Activated CD4-positive, alpha-beta T cell treated with anti-CD3 and anti-CD28 coated beads for 24 hours (primary cell): ENCODE results near the gene LIPH.
"Not testable (repeated sequence)": the region's sequence is repeated elsewhere in the genome, so short reads cannot be mapped to it uniquely, and the experiment has no call there.

Source experiments
- DNase-seq, 2 donors: peaks; one replicate each; pipeline ENCODE4 v3.0.0-alpha.2; 2020; ENCODE audit warnings: low read depth in 2 of 2

LIPH gene

GRCh38 chr3:185552358-185552877 is at the start of gene LIPH:
LIPH (minus strand) TSS chr3:185552588; CDS start chr3:185552471, 117 bp downstream.
- no peak for DNase-seq

GRCh38 chr3:185595526-185595925 is 43.1 kb upstream of the LIPH start:
- no peak for DNase-seq

DNA sequence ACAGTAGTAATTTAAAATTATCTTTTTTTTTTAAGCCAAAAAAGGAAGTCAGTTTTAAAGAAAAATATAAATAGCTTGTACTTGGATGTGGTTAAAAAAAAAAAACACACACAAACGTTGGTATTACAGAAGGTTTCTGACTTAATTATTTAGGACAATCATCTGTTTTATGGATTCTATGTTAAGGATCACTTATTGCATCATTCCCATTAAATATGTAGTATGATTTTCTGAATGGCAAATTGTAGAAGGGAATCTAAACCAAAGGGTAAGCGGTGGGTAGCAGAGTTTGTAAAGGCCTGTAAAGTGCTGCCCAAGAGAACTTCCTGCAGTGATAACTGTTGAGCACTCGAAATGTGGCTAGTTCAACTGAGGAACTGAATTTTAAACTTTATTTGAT is 41.7 kb upstream of the LIPH start:
- DNase-seq: no peak

DNA sequence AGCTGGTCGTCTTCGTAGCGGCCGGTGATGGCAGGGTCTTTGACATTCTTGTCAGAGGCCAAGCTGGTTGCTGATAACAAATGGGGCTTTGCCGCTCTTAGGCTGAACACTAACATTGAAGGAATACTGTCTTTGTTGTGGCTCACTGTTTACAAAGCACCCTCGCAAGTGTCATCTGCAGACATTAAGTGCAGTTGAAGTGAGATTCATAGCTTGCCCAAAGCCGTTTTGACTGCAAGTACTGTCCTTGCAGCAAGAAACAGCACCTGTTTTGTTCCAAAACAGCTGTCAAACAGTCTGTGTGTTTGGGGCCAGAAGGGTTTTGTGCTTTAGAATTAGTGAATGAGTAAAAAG is 34.3 kb upstream of the LIPH start:
- no peak for DNase-seq

DNA sequence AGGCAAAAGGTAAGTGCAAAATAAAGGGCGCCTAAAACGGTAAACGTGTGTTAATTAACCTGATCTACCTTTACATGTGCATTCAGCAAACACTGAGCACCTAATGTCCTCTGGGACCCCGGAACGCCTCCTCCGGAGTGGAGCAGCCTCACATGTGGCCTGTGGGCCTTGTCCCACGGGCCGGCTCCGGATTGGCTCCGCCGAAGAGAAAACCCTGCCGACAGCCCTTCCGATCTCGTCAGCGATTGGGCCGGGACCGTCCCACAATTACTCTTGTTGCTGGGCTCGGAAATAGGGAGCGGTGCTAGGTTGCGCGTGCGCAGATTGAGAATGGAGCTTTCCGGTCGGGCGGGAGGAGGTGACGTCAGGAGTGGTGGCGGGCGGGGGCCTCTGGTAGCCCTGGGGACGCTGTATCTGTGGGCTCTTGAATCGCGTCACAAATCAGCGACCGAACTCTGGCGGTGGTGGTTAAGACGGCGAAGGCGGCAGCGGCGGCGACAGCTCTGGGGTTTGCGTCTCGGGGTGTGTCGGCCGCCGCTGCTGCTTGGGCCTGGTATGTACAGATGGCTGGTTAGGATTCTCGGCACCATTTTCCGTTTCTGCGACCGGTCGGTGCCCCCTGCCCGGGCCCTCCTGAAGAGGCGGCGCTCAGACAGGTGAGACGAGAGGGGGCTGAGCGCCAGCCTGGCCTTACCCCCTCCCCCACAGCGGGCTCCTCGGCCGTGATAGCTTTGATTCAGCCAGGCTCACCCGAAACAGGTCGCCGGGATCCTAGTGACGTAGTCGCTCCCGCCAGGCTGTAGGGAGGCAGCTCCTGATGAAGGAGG is 33.7 kb upstream of the LIPH start, which contains the start of gene SENP2:
Gene SENP2 (plus strand): TSS at position 437 of the 827 bp plus-strand sequence. CDS start 119 bp downstream, at position 556.
- peak; percentile 98 to 99 for DNase-seq

DNA sequence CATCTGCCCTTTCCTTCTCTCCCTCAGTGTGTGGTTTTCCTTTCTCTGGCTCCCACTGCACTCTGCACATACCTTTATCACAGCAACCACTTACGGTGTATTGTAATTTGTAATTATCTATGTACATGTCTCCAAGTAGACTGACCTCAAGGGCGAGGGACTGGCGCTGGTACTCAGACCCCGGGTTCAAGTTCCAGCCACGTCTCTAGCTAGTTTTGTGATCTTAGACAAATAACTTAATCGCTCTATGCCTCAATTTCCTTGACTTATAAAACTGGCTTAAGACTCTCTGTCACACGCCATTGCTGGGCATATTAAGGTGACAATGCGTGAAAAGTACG is 33.1 kb upstream of the LIPH start:
- no peak for DNase-seq

DNA sequence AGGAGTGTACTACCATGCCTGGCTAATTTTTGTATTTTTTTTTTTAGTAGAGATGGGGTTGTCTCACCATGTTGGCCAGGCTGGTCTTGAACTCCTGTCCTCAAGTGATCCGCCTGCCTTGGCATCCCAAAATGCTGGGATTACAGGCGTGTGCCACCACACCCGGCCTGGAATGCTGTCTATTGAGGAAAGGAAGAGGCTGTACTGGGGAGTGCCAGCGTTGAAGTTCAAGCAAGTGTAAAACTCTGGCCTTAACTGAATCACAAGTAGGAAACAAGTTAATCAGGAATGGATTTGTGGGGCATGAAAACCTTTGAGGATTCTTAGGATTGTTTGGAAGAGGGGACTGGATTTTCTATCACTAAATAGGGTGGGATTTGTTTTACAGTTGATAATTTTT is 32.3 kb upstream of the LIPH start:
- no peak for DNase-seq

- DNase-seq: no peak
Observed at GRCh38 chr3:185583925-185584324, 31.5 kb upstream of the LIPH start.

- DNase-seq: no peak
Observed at GRCh38 chr3:185582871-185583270, 30.5 kb upstream of the LIPH start.

DNA sequence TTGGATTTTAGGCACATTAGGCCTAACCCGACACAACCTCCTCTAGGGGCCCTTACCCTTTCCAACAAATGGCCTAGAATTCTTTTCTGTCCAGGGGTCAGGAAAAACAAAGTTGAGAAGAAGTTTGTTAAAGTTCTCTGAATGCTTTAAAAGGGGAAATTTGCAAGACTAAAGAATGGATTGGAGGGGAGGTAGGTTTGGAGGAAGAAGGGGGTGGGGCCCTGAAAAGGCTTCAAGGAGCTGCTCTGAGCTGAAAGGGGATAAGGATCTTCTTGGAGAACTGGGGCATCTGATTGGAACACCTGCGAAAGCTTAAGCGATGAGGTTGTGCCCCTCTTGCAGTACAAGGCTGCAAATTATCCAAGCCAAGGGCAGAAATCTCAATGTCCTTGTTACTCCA is 29.8 kb upstream of the LIPH start:
- DNase-seq: no peak

GRCh38 chr3:185575108-185575869 is 22.9 kb upstream of the LIPH start:
- peak in 1 of 2 donors; percentile 31 for DNase-seq

DNA sequence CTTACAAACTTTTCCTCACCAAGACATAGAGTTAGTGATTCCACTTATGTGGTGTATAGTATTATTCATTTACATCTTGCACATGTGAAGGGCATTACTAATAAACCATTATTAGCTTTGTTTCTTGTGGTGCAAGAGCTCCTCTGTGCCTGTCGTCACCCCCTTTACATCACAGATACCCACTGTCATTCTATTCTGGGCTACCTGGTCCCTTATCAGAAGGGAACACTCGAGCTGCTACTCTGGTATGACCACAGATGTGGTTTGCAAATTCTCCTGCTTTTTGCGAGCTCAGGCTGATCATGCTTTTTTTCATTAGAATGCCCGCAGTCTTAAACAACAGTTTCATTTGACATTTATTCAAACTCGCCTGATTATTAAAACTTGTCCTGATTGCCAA is 19.8 kb upstream of the LIPH start:
- DNase-seq: no peak

GRCh38 chr3:185561958-185562357 is 9.6 kb upstream of the LIPH start:
- DNase-seq: no peak

- DNase-seq: no peak
Observed at GRCh38 chr3:185561374-185561943, 9.1 kb upstream of the LIPH start.

DNA sequence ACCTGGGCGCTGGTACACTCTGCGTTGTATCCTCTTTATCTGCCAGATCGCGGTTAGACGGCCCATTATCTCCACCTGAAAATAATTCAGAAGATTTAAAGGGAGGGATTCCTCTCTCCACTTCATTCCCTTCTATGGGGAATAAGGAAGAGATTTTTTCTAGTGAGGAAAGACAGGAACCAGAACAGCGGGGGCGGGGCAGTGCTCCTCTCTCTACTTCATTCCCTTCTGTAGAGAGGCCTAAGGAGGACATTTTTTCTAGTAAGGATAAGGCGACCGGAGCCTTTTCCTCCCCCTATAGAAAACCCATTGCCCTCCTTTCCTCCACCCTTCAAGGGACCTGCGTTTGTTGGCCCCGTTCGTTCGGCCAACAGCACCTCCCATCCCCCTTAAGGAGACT is 8.3 kb upstream of the LIPH start:
- no peak for DNase-seq

- DNase-seq: no peak
Observed at GRCh38 chr3:185559706-185560090, 7.3 kb upstream of the LIPH start.

- no peak for DNase-seq
Observed at GRCh38 chr3:185558395-185558794, 6.0 kb upstream of the LIPH start.

GRCh38 chr3:185556640-185557039 is 4.3 kb upstream of the LIPH start:
- not testable (repeated sequence) for DNase-seq

GRCh38 chr3:185555860-185556347 is 3.5 kb upstream of the LIPH start:
- DNase-seq: no peak

DNA sequence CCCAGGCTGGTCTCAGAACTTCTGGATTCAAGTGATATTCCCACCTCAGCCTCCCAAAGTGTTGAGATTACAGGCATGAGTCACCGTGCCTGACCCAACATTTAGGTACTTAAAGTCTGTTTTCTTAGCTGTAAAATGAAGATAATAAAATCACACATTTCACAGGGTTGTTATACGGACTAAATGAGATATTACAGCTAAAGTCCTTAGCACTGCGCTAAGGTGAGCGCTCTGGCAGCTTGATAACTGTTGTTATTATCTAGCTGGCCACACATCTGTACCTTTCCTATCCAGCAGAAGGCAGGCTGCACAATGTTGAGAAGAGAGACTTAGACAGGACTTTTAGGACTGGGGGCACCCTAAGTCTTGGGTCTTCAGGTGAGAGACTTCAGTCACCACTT is 2.7 kb upstream of the LIPH start:
- DNase-seq: no peak

GRCh38 chr3:185549651-185550111 is 2.7 kb downstream of the LIPH start:
- DNase-seq: no peak

DNA sequence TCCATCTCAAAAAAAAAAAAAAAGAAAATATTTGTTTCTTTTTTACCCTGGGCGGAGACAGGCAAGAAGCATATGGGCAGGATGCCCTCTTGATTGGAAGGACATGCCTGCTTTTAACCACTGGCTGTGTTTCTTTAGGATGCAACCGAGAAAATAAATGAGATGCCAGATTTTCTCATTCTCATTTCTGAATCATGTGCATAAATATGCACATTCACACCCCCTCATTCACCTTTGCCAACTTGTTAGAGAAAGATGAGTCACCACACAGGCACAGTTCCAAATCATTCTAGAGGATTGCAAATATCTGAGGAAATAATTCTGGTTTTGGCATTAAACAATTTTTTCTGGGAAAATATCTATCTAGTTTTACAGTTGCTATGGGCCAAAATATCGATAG is 3.3 kb downstream of the LIPH start:
- no peak for DNase-seq
